Suppressor macrophage (primary cell): ENCODE results near the gene WFIKKN2.

ENCODE experiments used
- DNase-seq, 4 experiments: peaks; one replicate each; pipeline ENCODE4 v3.0.0-alpha.2; 2020 to 2022

The WFIKKN2 gene

GRCh38 chr17:50836826-50837225 lies 1.4 kb downstream of the WFIKKN2 start:
- DNase-seq: no peak

DNA sequence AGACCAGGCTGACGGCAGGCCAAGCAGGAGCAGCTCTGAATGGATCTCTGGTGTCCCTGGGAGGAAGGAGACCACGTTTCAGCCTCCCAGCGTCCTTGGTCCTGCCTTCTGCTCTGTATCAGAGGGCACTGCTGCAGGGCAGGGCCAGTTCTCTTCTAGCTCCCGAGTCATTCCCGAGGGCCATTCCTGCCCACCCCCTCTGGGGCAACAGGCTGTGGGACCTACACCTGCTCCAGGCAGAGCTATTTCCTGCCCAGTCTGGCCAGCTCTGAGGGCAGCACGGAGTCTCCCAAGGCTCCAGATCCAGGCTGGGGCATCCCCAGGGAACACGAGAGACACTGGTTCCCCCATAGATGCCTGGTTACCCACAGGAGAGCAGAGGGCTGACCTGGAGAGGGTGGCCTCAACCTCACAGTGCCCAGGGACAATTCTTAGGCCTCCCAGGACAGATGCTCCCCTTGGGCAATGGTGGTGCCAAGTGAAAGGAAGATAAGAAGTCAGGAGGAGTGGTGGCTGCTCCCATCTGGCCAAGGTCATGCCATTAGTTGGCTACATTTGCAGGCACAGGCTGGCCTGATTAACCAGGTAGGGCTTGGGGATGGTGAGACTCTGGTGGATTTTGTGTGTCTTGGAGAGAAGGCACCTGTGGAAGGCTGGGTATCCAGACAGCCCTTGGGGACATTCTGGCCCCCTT lies 2.0 kb downstream of the WFIKKN2 start:
- DNase-seq: no peak

DNA sequence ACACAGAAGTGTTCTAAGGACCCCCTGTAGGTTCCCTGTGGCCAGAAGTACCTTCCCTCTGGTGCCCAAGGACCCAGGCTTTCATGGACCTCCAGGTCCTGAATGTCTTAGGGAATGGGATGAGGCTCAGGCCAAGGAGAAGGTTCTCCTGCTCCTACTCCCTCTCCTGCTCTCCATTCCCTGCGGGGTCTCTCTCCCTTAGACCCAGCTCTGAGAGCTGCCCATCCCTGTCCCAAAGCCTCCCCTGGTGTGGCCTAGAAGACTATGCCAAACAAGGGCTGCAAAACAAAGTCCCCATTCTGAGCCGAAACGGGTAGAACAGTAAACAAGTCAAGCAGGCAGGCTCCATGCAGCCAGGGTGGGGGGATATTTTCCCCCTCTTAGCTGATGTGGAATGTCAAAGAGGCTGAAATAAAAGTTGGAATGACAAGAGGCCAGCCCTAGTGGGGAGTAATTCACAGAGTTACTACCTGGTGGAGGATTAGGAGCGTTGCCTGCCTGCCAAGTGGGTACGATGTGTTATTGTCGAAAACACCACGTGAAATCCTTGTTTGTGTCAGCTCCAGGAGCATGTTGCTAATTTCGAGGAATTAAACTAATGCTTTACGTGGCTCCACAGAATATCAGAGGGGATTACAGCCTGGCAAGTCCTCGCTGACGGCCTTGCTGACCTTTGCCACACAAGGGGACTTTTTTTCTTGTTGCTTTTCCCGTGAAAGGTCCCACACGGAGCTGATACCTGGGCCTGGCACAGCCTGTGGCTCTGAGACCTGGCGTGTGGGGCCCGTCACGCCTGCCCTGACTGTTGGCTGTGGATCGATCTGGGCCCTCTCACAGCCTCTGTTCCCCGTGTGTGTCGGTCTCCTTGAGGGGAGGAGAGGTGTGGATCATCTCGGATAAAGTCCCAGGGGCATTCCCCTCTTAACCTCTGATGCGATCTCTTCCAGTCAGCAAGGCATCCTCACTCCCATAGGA lies 2.9 kb downstream of the WFIKKN2 start:
- DNase-seq: no peak

- DNase-seq: no peak
These were observed 4.4 kb downstream of the WFIKKN2 start for GRCh38 chr17:50839591-50840310.

DNA sequence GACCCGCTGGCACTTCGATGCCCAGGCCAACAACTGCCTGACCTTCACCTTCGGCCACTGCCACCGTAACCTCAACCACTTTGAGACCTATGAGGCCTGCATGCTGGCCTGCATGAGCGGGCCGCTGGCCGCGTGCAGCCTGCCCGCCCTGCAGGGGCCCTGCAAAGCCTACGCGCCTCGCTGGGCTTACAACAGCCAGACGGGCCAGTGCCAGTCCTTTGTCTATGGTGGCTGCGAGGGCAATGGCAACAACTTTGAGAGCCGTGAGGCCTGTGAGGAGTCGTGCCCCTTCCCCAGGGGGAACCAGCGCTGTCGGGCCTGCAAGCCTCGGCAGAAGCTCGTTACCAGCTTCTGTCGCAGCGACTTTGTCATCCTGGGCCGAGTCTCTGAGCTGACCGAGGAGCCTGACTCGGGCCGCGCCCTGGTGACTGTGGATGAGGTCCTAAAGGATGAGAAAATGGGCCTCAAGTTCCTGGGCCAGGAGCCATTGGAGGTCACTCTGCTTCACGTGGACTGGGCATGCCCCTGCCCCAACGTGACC lies 5.0 kb downstream of the WFIKKN2 start:
- DNase-seq: no peak

GRCh38 chr17:50841277-50841948 lies 6.0 kb downstream of the WFIKKN2 start:
- DNase-seq: no peak

DNA sequence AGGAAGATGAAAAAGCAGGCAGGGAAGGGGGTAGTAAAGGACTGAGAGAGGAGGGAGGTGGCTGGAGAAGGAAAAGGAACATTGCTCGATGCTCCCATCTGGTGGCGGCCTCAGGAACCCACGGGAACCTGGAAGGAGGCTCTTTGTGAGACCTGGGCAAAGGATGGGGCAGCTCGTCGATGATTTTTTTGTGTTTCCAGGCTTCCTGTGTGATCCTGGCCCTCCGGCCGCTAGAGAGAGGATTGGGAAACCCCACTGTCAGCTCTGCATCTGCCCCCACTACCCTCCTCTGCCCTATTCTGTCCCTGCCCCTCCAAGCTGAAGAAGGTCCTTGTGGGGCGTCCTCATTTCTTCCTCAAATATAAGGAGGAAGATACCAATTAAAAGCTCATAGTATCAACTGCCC lies 6.6 kb downstream of the WFIKKN2 start:
- peak; percentile 73 to 85 (median 84) for DNase-seq

DNA sequence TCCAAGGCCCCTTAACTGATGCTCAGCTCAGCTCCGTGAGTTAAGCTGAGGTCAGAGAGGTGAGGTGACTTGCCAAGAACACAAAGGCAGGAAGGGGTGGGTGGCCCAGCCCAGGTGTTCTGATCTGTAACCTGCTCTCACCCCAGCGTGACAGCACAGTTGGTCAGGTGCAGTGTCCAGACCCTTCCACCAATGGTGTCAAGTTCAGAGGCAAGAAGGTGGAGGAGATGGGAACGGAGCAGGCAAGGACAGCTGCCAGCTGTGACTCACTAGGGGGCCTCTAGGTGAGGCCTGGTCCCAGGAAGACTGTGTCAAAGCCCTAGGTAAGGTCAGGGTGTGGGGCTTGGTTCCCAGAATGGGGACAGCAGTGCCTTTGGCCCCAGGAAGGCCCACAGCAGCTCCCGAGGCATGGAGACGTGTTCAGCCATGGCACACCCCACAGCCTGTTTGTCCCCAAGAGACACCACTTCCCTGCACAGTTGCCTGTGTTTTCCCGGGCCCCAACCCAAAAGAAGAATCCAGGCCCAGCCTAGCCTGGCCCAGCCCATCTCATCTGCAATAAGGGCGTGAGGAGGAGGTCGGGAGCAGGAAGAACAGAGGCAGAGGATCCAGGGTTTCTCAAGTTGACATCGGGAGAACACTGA lies 7.2 kb downstream of the WFIKKN2 start:
- DNase-seq: no peak

GRCh38 chr17:50843150-50843905 lies 7.9 kb downstream of the WFIKKN2 start:
- no peak for DNase-seq

DNA sequence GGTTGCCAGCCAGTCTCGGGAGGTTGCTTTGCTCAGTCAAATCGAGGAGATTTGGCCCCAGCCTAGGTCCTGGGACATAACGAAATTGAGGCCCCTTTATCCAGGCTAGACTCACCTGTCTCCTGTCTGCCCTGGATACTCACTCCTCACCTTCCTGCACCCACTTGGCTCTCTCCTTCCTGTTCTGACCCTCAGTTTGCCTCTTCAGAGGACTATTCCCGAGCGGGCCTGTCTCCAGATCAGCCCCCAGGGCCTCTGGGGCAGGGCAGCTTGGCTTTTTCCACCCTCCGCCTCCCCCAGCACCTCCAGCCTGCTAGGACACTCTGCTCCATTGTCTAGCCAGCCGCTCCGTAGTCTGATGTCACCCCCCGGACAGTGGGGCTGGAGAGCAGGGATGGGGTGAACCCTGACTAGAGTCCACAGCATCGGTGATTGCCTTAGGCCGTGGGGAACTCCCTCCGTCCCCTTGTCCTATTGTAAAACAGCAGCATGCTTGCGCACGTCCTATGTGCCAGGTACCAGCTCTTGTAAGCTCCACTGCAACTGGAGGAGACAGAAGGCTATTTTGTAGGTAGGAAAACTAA lies 8.8 kb downstream of the WFIKKN2 start:
- DNase-seq: no peak

- DNase-seq: no peak
These were observed 10.1 kb downstream of the WFIKKN2 start for GRCh38 chr17:50845240-50846147.

- no peak for DNase-seq
These were observed 12.2 kb downstream of the WFIKKN2 start for GRCh38 chr17:50847566-50847965.

DNA sequence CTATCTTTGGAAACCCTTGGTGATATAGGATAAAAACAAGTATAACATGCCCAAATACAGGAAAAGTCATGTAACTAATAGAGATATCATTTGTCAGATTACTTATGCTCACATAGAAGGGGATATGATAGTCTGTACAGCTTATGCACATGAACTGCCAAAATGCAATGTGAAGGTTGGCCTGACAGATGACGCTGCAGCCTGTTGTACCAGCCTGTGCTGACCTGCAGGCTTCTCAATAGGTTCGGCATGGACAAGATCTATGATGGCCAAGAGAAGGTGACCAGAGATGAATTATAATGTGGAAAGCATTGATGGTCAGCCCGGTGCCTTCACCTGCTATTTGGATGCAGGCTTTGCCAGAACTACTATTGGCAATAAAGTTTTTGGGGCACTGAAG lies 12.7 kb downstream of the WFIKKN2 start:
- DNase-seq: no peak

DNA sequence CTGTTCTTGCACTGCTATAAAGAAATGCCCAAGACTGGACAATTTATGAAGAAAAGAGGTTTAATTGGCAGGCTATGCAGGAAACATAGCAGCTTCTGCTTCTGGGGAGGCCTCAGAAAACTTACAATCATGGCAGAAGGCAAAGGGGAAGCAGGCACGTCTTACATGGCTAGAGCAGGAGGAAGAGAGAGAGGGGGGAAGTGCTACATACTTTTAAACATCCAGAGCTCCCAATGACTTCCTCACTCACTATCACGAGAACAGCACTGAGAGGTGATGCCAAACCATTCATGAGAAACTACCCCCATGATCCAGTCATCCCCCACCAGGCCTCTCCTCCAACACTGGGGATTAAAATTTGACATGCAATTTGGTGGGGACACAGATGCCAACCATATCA lies 13.3 kb downstream of the WFIKKN2 start:
- DNase-seq: peak; percentile 60 to 85 (median 72)

DNA sequence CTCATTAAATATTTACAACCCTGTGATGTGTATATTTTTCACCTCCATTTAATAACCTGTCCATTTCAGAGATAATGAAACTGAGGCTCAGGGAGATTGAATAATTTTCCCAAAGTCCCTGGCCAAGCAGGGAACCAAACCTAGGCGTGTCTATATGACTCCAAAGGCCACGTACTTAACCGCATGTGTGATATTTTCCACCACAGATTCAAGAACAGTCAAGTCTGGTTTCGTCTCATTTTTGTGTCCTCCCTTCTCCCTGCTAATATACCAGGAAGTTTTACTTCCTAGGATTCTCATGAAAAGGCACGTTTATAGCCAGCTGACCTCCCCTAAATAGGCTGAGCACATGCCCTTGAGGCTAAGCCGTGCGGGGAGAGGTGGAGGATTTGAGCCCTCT lies 15.3 kb downstream of the WFIKKN2 start:
- no peak for DNase-seq

DNA sequence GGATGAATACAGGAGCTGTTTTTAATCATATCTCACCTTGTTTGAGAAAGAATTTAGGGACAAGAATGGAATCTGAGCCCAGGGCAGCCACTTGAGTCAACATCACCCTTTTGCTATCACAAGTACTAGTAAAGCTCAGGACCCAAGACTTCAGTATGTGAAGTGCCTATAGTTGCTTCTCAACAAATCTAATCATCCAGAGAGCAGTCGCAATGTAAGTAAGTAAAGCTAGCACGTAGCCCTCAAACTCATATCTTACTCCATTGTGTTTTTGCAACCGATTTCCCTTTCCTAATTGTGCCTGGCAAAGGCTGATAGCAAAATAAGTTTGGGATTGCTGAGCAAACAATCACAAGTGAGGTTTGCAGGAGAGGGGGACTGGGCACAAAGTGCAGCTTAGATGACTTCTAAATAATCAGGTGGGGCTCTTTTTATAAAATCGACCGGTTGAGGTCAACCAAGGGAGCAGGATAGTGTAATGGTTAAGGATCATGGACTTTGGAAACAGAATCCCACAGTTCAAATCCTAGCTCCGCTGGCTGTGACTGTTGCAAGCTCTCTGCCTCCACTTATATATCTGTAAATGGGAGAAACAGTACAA lies 17.7 kb downstream of the WFIKKN2 start:
- DNase-seq: no peak

GRCh38 chr17:50853781-50854180 lies 18.4 kb downstream of the WFIKKN2 start:
- no peak for DNase-seq

DNA sequence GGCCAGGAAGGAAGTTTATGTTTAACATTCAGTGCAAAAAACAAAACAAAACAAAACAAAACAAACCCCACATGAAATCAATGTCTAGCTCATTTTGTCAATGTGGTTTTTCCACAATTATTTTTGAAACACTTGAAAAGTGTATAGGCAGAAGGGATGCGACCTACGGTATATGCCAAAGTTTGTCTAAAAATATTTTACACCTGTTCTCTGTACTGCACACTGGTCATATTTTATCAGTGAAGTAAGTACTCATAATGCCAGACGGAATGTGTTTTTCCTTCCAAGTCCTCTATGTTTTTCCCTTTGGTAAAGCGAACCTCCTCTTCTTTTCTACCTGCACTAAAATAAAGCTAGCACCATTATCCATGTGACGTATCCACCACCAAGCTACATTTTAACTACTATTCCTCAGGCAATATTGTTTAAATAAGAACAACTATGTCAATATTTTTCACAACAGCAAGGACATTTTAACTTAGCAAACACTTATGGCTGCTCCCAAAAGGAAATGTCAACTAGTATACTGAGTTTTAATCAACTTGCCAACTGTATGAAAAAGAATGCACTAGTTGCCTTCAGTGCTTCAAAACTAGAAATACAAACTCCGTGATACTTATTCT lies 20.4 kb downstream of the WFIKKN2 start:
- DNase-seq: no peak

- DNase-seq: no peak
These were observed 21.0 kb downstream of the WFIKKN2 start for GRCh38 chr17:50856431-50856830.
